Measurements from ENCODE around the gene MMD.
"Not testable (repeated sequence)": the region's sequence is repeated elsewhere in the genome, so short reads cannot be mapped to it uniquely, and the experiment has no call there.

Gene MMD

GRCh38 chr17:55421179-55421934 lies at the start of gene MMD:
Gene MMD (minus strand): TSS chr17:55421835. CDS start chr17:55421695, 140 bp downstream.
- H3K4me3 Mint-ChIP-seq: peak within 1 kb of the TSS; percentile 92
- H3K4me1 Mint-ChIP-seq (ENCODE audit: low read depth): peaks cover 61% of the 10 kb centered on the region
- H3K36me3 Mint-ChIP-seq (ENCODE audit: low read depth): peaks cover 24% of the 10 kb centered on the region
- peaks cover 30% of the 10 kb centered on the region for H3K27me3 Mint-ChIP-seq
- H3K9me3 Mint-ChIP-seq: no peaks in the 10 kb centered on the region
- H3K27ac Mint-ChIP-seq: peak within 1 kb of the TSS; percentile 93

DNA sequence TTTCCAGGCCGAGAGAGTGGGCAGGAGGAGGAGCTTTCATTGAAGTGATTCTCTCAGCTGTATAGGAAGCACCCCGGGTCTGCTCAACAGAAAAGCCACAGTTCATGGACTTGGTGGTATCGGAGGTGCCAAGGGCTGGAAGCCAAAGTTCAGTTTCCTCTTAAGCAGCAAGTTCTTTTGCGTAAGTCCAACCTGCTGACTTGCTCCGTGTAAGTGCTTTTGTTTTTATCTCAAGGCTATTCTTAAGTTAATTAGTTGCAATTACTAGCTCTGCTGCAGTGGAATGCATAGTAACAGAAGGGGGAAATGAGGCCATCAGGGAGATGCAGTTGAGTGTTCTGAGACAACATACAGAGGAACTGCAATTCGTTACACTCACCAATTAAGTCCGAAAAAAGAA lies 45.0 kb upstream of the MMD start:
- Mint-ChIP-seq H3K4me1 (ENCODE audit: low read depth) (peaks cover 11% of the 10 kb centered on the region), H3K27me3 (peaks cover 6% of the 10 kb centered on the region), H3K27ac (no peak overlapping the region), H3K9me3 (no peaks in the 10 kb centered on the region), H3K4me3 (no peak overlapping the region), H3K36me3 (ENCODE audit: low read depth) (no peaks in the 10 kb centered on the region)

- not testable (repeated sequence) for H3K9me3 Mint-ChIP-seq; H3K27ac Mint-ChIP-seq; H3K4me3 Mint-ChIP-seq; H3K27me3 Mint-ChIP-seq; H3K36me3 Mint-ChIP-seq (ENCODE audit: low read depth)
- peaks cover 12% of the 10 kb centered on the region for H3K4me1 Mint-ChIP-seq (ENCODE audit: low read depth)
Observed at GRCh38 chr17:55465771-55466170, 44.1 kb upstream of the MMD start.

- peaks cover 6% of the 10 kb centered on the region for H3K27me3 Mint-ChIP-seq
- no peaks in the 10 kb centered on the region for H3K9me3 Mint-ChIP-seq
- peaks cover 23% of the 10 kb centered on the region for H3K4me1 Mint-ChIP-seq (ENCODE audit: low read depth)
- H3K27ac Mint-ChIP-seq: no peak overlapping the region
- H3K4me3 Mint-ChIP-seq: no peak overlapping the region
- no peaks in the 10 kb centered on the region for H3K36me3 Mint-ChIP-seq (ENCODE audit: low read depth)
Observed at GRCh38 chr17:55463600-55463999, 42.0 kb upstream of the MMD start.

DNA sequence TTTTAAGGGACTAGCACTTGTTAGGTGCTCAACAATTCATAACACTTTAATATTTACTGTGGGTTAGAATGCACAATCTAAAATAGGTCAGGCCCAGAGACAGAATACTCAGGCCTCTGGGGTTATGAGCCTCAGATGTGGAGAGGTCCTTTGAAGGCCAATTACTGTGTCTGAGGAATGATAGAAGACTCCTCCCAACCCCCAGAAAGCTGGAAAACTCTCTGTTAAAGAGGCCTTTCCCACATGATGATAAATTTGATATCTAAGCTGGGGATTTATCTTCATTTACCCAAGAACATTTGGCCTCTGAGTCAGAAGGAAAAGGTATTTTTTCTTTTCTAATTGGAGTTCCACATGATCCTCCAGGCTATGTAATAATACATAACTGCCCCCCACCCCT lies 41.1 kb upstream of the MMD start:
- Mint-ChIP-seq H3K27me3 (no peaks in the 10 kb centered on the region), H3K4me1 (ENCODE audit: low read depth) (peaks cover 28% of the 10 kb centered on the region), H3K4me3 (no peak overlapping the region), H3K27ac (no peak overlapping the region), H3K9me3 (no peaks in the 10 kb centered on the region), H3K36me3 (ENCODE audit: low read depth) (no peaks in the 10 kb centered on the region)

GRCh38 chr17:55462234-55462633 lies 40.6 kb upstream of the MMD start:
- H3K4me3 Mint-ChIP-seq: no peak overlapping the region
- no peak overlapping the region for H3K27ac Mint-ChIP-seq
- H3K9me3 Mint-ChIP-seq: no peaks in the 10 kb centered on the region
- H3K36me3 Mint-ChIP-seq (ENCODE audit: low read depth): no peaks in the 10 kb centered on the region
- peaks cover 28% of the 10 kb centered on the region for H3K4me1 Mint-ChIP-seq (ENCODE audit: low read depth)
- no peaks in the 10 kb centered on the region for H3K27me3 Mint-ChIP-seq

DNA sequence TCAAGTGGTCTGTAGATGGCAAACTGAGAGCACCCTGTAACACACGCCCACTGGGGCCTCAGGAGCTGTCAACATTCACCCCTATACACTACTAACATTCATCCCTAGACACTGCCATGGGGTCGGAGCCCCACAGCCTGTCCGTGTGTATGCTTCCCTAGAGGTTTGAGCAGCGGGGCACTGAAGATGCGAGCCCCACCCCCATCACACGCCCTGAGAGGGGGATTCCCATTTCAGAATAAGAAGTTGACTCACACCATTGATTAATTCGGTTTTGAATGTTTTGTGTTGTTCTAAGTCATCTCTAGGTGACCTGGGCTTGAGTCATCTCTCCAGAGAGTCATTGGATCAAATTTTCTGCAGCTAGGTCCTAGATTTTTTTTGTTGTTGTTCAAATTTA lies 37.3 kb upstream of the MMD start:
- Mint-ChIP-seq H3K4me3 (no peak overlapping the region), H3K27ac (no peak overlapping the region)

DNA sequence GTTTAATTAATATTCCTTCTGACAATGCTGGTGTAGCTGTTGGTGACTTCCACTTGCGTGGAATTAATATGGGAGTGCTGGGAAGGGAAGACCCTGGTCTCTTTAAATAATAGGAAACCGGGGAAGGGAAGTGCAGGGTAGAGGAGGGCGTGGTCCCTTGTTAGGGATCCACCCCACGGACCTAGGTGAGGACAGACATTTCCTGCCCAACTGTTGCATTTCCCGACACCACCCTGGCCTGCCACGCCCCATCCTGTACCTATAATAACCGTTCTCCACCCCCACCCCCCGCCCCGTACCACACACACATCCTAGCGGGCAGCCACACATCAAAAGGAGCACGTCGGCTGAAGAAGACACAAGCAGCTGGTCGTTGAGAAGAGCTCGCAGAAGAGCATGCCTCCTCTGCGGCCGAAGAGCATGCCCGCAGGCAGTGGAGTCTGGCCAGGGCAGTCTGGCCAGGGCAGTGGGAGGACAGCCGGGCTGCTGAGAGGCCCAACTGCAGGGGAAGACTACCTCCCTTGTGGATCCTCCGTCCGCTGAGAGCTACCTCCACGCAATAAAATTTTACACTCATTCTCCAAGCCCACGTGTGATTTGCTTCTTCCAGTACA lies 36.8 kb upstream of the MMD start:
- Mint-ChIP-seq H3K4me1 (ENCODE audit: low read depth) (peaks cover 22% of the 10 kb centered on the region), H3K27ac (no peak overlapping the region), H3K4me3 (no peak overlapping the region), H3K9me3 (no peaks in the 10 kb centered on the region), H3K27me3 (peaks cover 13% of the 10 kb centered on the region), H3K36me3 (ENCODE audit: low read depth) (no peaks in the 10 kb centered on the region)

More for the DNA sequence above, 37.3 kb upstream of the MMD start:
- Mint-ChIP-seq H3K4me1 (ENCODE audit: low read depth) (peaks cover 28% of the 10 kb centered on the region), H3K36me3 (ENCODE audit: low read depth) (no peaks in the 10 kb centered on the region), H3K9me3 (no peaks in the 10 kb centered on the region), H3K27me3 (peaks cover 13% of the 10 kb centered on the region)

DNA sequence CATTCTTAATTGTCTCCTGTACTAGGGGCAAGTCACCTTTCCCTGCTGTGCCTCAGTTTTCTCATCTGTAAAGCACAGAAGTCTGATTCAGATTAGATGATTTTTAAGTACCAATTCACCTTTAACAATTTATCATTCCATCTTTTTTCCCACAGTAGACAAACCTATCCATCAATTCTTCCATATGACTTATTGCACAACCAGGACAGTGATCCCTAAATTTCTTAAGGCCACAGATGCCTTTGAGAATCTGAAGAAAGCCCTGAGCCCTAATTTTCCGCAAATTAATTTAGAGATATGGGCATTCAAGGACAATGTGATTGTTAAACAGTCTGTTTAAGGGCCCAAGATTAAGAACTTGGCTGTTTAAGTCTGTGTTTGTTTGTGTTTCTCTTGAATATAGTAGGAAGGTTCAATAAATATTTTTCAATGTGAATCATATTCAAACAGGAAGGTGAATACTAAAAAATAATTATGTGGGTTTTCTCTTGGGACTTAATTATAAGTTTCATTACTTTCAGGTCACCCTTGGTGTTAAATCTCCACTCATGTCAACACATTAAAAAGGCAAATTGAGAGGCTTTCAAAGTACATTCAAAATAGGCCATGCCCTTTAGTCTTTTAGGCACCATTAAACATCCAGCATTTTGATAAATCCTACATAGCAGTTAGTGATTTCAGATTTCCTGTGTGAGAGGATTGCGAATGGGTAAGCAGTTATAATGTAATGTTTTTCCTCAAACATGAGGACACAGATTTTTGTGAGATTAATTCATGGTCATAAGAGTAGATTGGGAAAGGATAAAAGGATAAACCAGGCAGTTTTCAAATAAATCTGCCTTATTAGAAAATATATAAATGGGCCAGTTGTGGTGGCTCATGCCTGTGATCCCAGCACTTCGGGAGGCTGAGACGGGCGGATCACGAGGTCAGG lies 34.9 kb upstream of the MMD start:
- Mint-ChIP-seq H3K36me3 (ENCODE audit: low read depth) (no peaks in the 10 kb centered on the region), H3K27ac (no peak overlapping the region), H3K4me3 (no peak overlapping the region)

GRCh38 chr17:55454906-55455474 lies 33.4 kb upstream of the MMD start:
- Mint-ChIP-seq H3K9me3 (no peaks in the 10 kb centered on the region), H3K4me3 (no peak overlapping the region), H3K4me1 (ENCODE audit: low read depth) (peaks cover 16% of the 10 kb centered on the region), H3K36me3 (ENCODE audit: low read depth) (no peaks in the 10 kb centered on the region), H3K27me3 (peaks cover 18% of the 10 kb centered on the region), H3K27ac (no peak overlapping the region)

More for the DNA sequence above, 34.9 kb upstream of the MMD start:
- peaks cover 16% of the 10 kb centered on the region for H3K4me1 Mint-ChIP-seq (ENCODE audit: low read depth)
- H3K27me3 Mint-ChIP-seq: peaks cover 13% of the 10 kb centered on the region
- H3K9me3 Mint-ChIP-seq: no peaks in the 10 kb centered on the region

DNA sequence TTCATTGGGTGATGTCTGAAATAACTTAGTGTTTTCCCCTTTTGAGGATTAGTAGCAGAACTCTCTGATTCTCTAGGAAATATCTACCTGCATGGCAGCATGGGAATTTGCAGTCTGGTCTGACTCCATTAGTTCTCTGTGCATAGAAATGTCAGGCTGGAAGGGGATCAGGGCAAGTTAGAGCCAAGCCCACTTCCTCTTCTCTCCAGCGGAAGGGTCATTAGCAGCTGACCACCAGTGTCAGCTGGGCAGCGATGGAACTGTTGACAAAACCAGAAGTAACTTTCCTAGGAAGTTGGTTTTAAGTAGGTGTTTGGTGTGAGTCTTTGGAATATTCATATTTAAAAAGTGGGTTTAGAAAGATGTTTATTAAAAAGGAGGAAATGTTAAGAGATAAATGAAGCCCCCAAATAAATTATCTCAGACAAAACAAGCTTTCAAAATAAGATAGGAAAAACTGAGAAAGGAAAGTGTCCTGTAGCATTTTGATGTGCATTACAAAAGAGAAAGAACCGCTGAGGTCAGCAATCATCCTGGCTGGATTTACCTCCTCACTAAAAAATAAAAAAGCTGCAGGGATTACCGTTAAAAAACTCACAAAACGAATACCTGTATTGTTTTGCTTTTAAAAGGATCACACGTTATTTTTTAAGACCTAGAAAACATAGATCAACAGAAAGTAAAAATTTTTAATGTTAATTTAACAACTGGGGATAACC lies 32.4 kb upstream of the MMD start:
- Mint-ChIP-seq H3K4me1 (ENCODE audit: low read depth) (peaks cover 9% of the 10 kb centered on the region), H3K27ac (no peak overlapping the region), H3K36me3 (ENCODE audit: low read depth) (no peaks in the 10 kb centered on the region), H3K4me3 (no peak overlapping the region), H3K9me3 (no peaks in the 10 kb centered on the region), H3K27me3 (peaks cover 18% of the 10 kb centered on the region)

- Mint-ChIP-seq H3K27ac (no peak overlapping the region), H3K4me3 (no peak overlapping the region), H3K4me1 (ENCODE audit: low read depth) (no peaks in the 10 kb centered on the region), H3K27me3 (peaks cover 18% of the 10 kb centered on the region), H3K9me3 (no peaks in the 10 kb centered on the region), H3K36me3 (ENCODE audit: low read depth) (no peaks in the 10 kb centered on the region)
Observed at GRCh38 chr17:55452139-55452790, 30.6 kb upstream of the MMD start.

DNA sequence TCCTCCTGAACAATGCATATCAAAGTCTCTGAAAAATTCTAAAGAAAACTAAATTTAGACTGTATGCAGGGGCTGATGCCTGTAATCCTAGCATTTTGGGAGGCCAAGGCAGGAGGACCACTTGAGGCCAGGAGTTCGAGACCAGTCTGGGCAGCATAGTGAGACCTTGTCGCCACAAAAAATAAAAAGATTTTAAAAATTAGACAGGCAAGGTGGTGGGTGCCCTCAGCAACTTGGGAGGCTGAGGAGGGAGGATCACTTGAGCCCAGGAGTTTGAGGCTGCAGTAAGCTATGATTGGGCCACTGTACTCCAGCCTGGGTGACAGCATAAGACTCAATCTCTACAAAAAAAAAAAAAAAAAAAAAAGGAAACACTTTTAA lies 30.1 kb upstream of the MMD start:
- Mint-ChIP-seq H3K27me3 (peaks cover 15% of the 10 kb centered on the region), H3K27ac (no peak overlapping the region), H3K4me1 (ENCODE audit: low read depth) (no peaks in the 10 kb centered on the region), H3K4me3 (no peak overlapping the region), H3K36me3 (ENCODE audit: low read depth) (no peaks in the 10 kb centered on the region), H3K9me3 (no peaks in the 10 kb centered on the region)

DNA sequence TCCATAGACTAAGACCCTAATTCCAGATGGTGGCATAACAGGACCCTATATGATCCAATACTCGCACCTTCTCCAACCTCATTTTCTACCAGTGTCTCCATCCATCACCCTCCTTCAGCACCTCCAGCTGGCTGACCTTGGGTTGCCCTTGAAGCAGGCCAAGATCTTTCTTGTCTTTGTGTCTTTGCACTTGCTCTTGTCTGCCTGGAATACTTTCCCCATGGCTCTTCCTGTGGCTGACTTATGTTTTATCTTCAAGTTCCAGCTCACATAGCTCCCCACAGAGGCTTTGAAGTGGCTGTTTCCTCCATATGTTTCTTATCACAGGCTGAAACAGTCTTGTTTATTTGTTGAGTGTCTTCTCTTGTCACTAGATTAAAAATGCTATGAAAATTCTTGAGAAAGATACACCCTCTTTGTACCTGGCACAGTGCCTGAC lies 29.6 kb upstream of the MMD start:
- Mint-ChIP-seq H3K27ac (no peak overlapping the region), H3K4me1 (ENCODE audit: low read depth) (no peaks in the 10 kb centered on the region), H3K36me3 (ENCODE audit: low read depth) (no peaks in the 10 kb centered on the region), H3K9me3 (no peaks in the 10 kb centered on the region), H3K4me3 (no peak overlapping the region), H3K27me3 (peaks cover 11% of the 10 kb centered on the region)

All from stimulated activated naive CD8-positive, alpha-beta T cell treated with anti-CD3 and anti-CD28 coated beads, Interleukin-15, Interleukin-2, amounts not matched to agents 100 ng/mL and 50 ng/mL, for 24 hours (primary cell).